HepG2 (cell line): ENCODE results near the gene STX5. TPM values are rescaled to one million over a fixed set of nuclear protein-coding genes. Genes with fewer than 3 reads are reported as not detected.

Experiments used
- ATAC-seq: fragments of 200-7000 bp; cut with Tn5 transposase; 3 replicates; pipeline ENCODE4 v1.9.1; 2020; ENCODE audit warnings: mild to moderate bottlenecking, moderate library complexity
- BruUV-seq: library from RNA; stranded (reverse); fragments of 400-500 nt; replicated peaks from 2 replicates; lab custom pipeline; 2021; lab: Mats Ljungman, UMichigan
- CTCF ChIA-PET: fragments of 300-600 bp; formaldehyde crosslinking; extraction: SDS; loops from one replicate; lab custom pipeline; 2021; ENCODE audit warnings: low total read pairs, inconsistent platforms, low intra/inter-chr PET ratio; lab: Yijun Ruan, JAX
- POLR2A ChIA-PET: fragments of 350-600 bp; sonication (Branson Sonifier 250); formaldehyde crosslinking; loops from one replicate; lab custom pipeline; 2020; ENCODE audit warnings: antibody characterized with exemption, inconsistent platforms; lab: Yijun Ruan, JAX
- DNase-seq: peaks from one replicate; pipeline ENCODE4 v3.0.0-alpha.2; 2015; ENCODE audit warnings: low spot score
- FAIRE-seq: peaks from 3 replicates; lab custom pipeline; 2011; peaks lifted over from hg19 to GRCh38; lab: Jason Lieb, UNC
- H2AFZ ChIP-seq: one replicate; pipeline ENCODE4 v1.6.1; 2011; ENCODE audit warnings: low read length, inconsistent platforms
- H3K27ac ChIP-seq: fragments of 300-600 bp; 3 replicates; pipeline ENCODE4 v1.8.0; 2011; ENCODE audit warnings: mixed run types, mild to moderate bottlenecking, mixed read lengths, low read length, inconsistent platforms; ENCODE audit not compliant: insufficient read depth; ENCODE audit errors: extremely low read length
- H3K27me3 ChIP-seq, 2 experiments: fragments of 200-600 bp in 1 of 2; 2 replicates in 1 of 2; 3 replicates in 1 of 2; pipeline versions ENCODE4 v1.6.0 to v1.8.0; 2011; ENCODE audit warnings: low read length in 2 of 2, mild to moderate bottlenecking in 2 of 2, moderate library complexity in 2 of 2, inconsistent platforms in 1 of 2; ENCODE audit not compliant: insufficient read depth in 2 of 2, control insufficient read depth in 1 of 2
- H3K36me3 ChIP-seq, 2 experiments: fragments of 200-600 bp in 1 of 2; replicated peaks in 1 of 2; 2 replicates in 1 of 2; 3 replicates in 1 of 2; pipeline versions ENCODE4 v1.5.1 to v1.8.0; 2011; ENCODE audit warnings: low read length in 2 of 2, inconsistent platforms in 1 of 2; ENCODE audit not compliant: insufficient read depth in 2 of 2, control insufficient read depth in 1 of 2
- H3K4me1 ChIP-seq: 2 replicates; pipeline ENCODE4 v1.5.1; 2012; ENCODE audit warnings: low read length, inconsistent platforms; ENCODE audit not compliant: insufficient read depth
- H3K4me2 ChIP-seq: 2 replicates; pipeline ENCODE4 v1.6.0; 2011; ENCODE audit warnings: low read depth, low read length, inconsistent platforms
- H3K4me3 ChIP-seq, 3 experiments: fragments of 200-600 bp in 1 of 3; sonication (generic), shearing (Covaris generic) in 1 of 3; replicated peaks in 1 of 3; 2 replicates each; pipeline ENCODE4 v1.5.1; 2011 to 2016; ENCODE audit warnings: low read length in 3 of 3, inconsistent platforms in 2 of 3, low read depth in 2 of 3, mild to moderate bottlenecking in 2 of 3, control low read depth in 1 of 3, mixed read lengths in 1 of 3; ENCODE audit not compliant: insufficient read depth in 1 of 3
- H3K79me2 ChIP-seq: one replicate; pipeline ENCODE4 v1.6.1; 2011; ENCODE audit warnings: low read length, inconsistent platforms; ENCODE audit not compliant: insufficient read depth
- H3K9ac ChIP-seq: 2 replicates; pipeline ENCODE4 v1.6.0; 2011; ENCODE audit warnings: mild to moderate bottlenecking, low read depth, low read length, inconsistent platforms; ENCODE audit not compliant: insufficient read depth
- H3K9me3 ChIP-seq: 2 replicates; pipeline ENCODE4 v1.5.1; 2012; ENCODE audit warnings: mild to moderate bottlenecking, low read length
- H4K20me1 ChIP-seq: 2 replicates; pipeline ENCODE4 v1.6.0; 2011; ENCODE audit warnings: inconsistent platforms, mild to moderate bottlenecking, low read length, moderate library complexity; ENCODE audit not compliant: insufficient read depth
- FOXK1 ChIP-seq: sonication (generic); formaldehyde crosslinking; IDR thresholded peaks from 2 replicates; pipeline ENCODE4 v1.4.0; 2020; ENCODE audit warnings: low read depth, missing genetic modification reagents, borderline replicate concordance
- POLR2AphosphoS5 ChIP-seq: IDR thresholded peaks from 2 replicates; pipeline ENCODE4 v1.6.1; 2012; ENCODE audit warnings: low read depth, low read length
- RBFOX2 ChIP-seq: fragments of 200-400 bp; formaldehyde crosslinking; IDR thresholded peaks from 2 replicates; pipeline ENCODE4 v1.6.1; 2017; ENCODE audit warnings: low read depth, mild to moderate bottlenecking, low read length
- RBM22 ChIP-seq: fragments of 200-400 bp; formaldehyde crosslinking; optimal IDR thresholded peaks from 2 replicates; pipeline ENCODE3; 2017; ENCODE audit warnings: mild to moderate bottlenecking, low read length, moderate library complexity
- ZNF773 ChIP-seq: sonication (generic); formaldehyde crosslinking; IDR thresholded peaks from 2 replicates; pipeline ENCODE4 v1.4.0; 2020; ENCODE audit warnings: missing genetic modification reagents, borderline replicate concordance
- in situ Hi-C: cut with HindIII; loops from 2 replicates; pipeline ENCODE4 v1.10.0; 2017; ENCODE audit warnings: low pct_unique_long_range_greater_than_20kb; ENCODE audit not compliant: extremely low pct_ligation_motif_present
- intact Hi-C: fragments of 100-400 bp; cut with micrococcal nuclease; formaldehyde crosslinking; loops from one replicate; pipeline ENCODE4 v1.10.0; 2022; ENCODE audit not compliant: unreplicated experiment
- polyA plus RNA-seq, 8 experiments: library from polyadenylated mRNA; depleted of rRNA in 3 of 8; stranded (reverse) in 7 of 8; unstranded in 1 of 8; fragments of >200 nt; fragmentation: Illumina TruSeq in 4 of 8; extraction: Trizol in 4 of 8; gene quantifications; 2 replicates each; pipeline versions ENCODE4 v1.2.1 to v1.2.3, GENCODE V29; 2011 to 2016; ENCODE audit warnings: low read depth in 4 of 8, missing spikeins in 1 of 8, mixed read lengths in 1 of 8; ENCODE audit not compliant: insufficient read depth in 1 of 8
- total RNA-seq, 5 experiments: library from RNA; depleted of rRNA; stranded (reverse); fragments of >200 nt; fragmentation: Illumina TruSeq; extraction: Trizol; gene quantifications; 2 replicates each; pipeline ENCODE4 v1.2.3, GENCODE V29; 2016; ENCODE audit warnings: low read depth in 1 of 5
- TF ChIP-seq, protein P1 (sequence below): sonication (generic); formaldehyde crosslinking; conservative IDR thresholded peaks from 2 replicates; pipeline ENCODE4 v1.8.0; 2022; ENCODE audit warnings: missing genetic modification reagents
- TF ChIP-seq, protein P2 (sequence below): sonication (generic); formaldehyde crosslinking; IDR thresholded peaks from 2 replicates; pipeline ENCODE4 v1.4.0; 2020; ENCODE audit warnings: mild to moderate bottlenecking, low read depth, missing genetic modification reagents

The STX5 gene
- total and polyA plus RNA-seq, 2 of the 13 experiments (the other 11 are each of a cell fraction or from before 2014, with no cell fraction given), result 26.9 to 30.0 TPM

DNA sequence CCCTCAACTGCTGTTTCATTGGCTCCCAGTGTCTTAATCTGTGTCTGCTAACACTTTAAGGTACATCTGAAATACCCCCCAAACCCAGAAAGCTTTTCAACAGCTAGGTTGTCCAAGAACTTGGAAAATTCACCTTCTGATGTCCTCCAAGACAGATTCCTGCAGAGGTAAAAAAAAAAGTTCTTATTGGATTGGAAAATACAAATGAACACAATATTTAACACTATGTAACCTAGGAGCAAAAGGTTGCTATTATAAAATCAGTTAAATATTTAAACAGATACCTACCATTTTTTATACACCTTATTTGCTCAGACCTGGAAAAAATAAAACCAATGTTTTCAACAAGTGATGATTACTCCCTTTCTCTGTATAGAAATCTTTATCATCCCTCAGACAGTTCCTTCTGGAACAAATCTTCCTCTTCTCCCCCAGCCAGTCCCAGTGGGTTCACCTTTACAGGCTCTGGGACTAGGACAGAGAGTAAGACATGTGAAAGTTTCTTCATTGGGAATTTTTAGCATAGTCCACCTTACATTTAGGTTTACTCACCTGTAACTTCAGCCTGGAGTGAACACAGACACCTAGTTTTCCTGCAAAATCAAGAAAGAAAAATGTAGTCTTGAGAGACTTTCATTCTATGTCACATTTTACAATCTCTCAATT is 20.8 kb upstream of the STX5 start:
- ATAC-seq (no peak), DNase-seq (no peak), FAIRE-seq (no peak)
- Histone ChIP-seq H3K27me3 (no peaks in the 10 kb centered on the region; a peak in 1 of 5 replicates), H3K4me2 (peak overlapping the region; percentile 99), H3K9ac (peak overlapping the region; percentile 99), H3K4me3 (peak overlapping the region; percentile 7 to 96 (median 86); a peak in 2 of 6 replicates), H2AFZ (no peak overlapping the region), H4K20me1 (peaks cover 37% of the 10 kb centered on the region), H3K4me1 (peaks cover 55% of the 10 kb centered on the region), H3K79me2 (peaks cover 49% of the 10 kb centered on the region), H3K36me3 (peaks cover 11 to 33% of the 10 kb centered on the region in 2 experiments), H3K27ac (peak overlapping the region; percentile 90), H3K9me3 (no peaks in the 10 kb centered on the region)
- ChIA-PET CTCF (no interaction called here), POLR2A (interaction anchor here (1.2 to 9.4 kb wide), 9 partner anchors 10 to 99 kb away, joined by 3 to 362 read pairs (median 6); partner anchors contain the start of genes POLR2G, SLC3A2, STX5 and TEX54)
- no TSS peak for BruUV-seq
- intact Hi-C loops, result no loop called here
- TF ChIP-seq, protein P1, sequence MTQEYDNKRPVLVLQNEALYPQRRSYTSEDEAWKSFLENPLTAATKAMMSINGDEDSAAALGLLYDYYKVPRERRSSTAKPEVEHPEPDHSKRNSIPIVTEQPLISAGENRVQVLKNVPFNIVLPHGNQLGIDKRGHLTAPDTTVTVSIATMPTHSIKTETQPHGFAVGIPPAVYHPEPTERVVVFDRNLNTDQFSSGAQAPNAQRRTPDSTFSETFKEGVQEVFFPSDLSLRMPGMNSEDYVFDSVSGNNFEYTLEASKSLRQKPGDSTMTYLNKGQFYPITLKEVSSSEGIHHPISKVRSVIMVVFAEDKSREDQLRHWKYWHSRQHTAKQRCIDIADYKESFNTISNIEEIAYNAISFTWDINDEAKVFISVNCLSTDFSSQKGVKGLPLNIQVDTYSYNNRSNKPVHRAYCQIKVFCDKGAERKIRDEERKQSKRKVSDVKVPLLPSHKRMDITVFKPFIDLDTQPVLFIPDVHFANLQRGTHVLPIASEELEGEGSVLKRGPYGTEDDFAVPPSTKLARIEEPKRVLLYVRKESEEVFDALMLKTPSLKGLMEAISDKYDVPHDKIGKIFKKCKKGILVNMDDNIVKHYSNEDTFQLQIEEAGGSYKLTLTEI (CRISPR knock-in tag), result no peak
- peak; percentile 25 for TF ChIP-seq RBM22
- no peak for TF ChIP-seq ZNF773 (CRISPR knock-in tag)
- TF ChIP-seq POLR2AphosphoS5, result peak; percentile 8; the same call in 1 of the 2 replicates
- TF ChIP-seq, protein P2, sequence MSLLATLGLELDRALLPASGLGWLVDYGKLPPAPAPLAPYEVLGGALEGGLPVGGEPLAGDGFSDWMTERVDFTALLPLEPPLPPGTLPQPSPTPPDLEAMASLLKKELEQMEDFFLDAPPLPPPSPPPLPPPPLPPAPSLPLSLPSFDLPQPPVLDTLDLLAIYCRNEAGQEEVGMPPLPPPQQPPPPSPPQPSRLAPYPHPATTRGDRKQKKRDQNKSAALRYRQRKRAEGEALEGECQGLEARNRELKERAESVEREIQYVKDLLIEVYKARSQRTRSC, result no peak
- peak; percentile 48; the same call in 1 of the 2 replicates for TF ChIP-seq RBFOX2
- TF ChIP-seq FOXK1 (CRISPR knock-in tag), result no peak
- in situ Hi-C loops, result no loop called here
